Measurements from ENCODE around the gene ART5.

GRCh38 chr11:3605283-3605662 lies 36.5 kb downstream of the ART5 start:
- TF ChIP-seq CTCF (IDR thresholded peaks at IDR 0.05) (no peak), POLR2A (IDR thresholded peaks at IDR 0.05) (no peak)

Measured in vagina (tissue), 2 donors.